WERI-Rb-1 (cell line): ENCODE results near the gene SPON2.

ENCODE experiments used
- DNase-seq: peaks from one replicate; pipeline ENCODE4 v3.0.0-alpha.2; 2020
- H3K27ac ChIP-seq: fragments of 250-450 bp; sonication (Bioruptor Pico); 2 replicates; pipeline ENCODE4 v1.5.1; 2020; ENCODE audit warnings: mild to moderate bottlenecking, moderate library complexity
- H3K27me3 ChIP-seq: fragments of 250-450 bp; sonication (Bioruptor Pico); 2 replicates; pipeline ENCODE4 v1.5.1; 2021; ENCODE audit warnings: mild to moderate bottlenecking, low read depth, moderate library complexity; ENCODE audit not compliant: insufficient read depth, severe bottlenecking
- H3K36me3 ChIP-seq: fragments of 250-450 bp; sonication (Bioruptor Pico); 2 replicates; pipeline ENCODE4 v1.5.1; 2020; ENCODE audit warnings: mild to moderate bottlenecking, moderate library complexity
- H3K4me3 ChIP-seq: 2 replicates; pipeline ENCODE4 v1.5.1; 2011; ENCODE audit warnings: low read depth, mild to moderate bottlenecking, control low read depth, low read length
- H3K9me3 ChIP-seq: fragments of 250-450 bp; sonication (Bioruptor Pico); 2 replicates; pipeline ENCODE4 v1.5.1; 2021; ENCODE audit warnings: mild to moderate bottlenecking, moderate library complexity; ENCODE audit not compliant: severe bottlenecking
- CTCF ChIP-seq: IDR thresholded peaks from 2 replicates; pipeline ENCODE4 v1.5.1; 2011; ENCODE audit warnings: low read depth, mild to moderate bottlenecking, control low read depth, inconsistent platforms, low read length

SPON2 gene

GRCh38 chr4:1137850-1138249 is 34.5 kb downstream of the SPON2 start:
- no peaks in the 10 kb centered on the region for H3K36me3 ChIP-seq
- no peak for TF ChIP-seq CTCF
- H3K4me3 ChIP-seq, result no peak overlapping the region
- no peaks in the 10 kb centered on the region for H3K27me3 ChIP-seq
- no peak for DNase-seq
- no peak overlapping the region for H3K27ac ChIP-seq
- peaks cover 15% of the 10 kb centered on the region for H3K9me3 ChIP-seq

GRCh38 chr4:1137063-1137776 is 35.2 kb downstream of the SPON2 start:
- Histone ChIP-seq H3K4me3 (no peak overlapping the region), H3K27me3 (no peaks in the 10 kb centered on the region), H3K27ac (no peak overlapping the region)

GRCh38 chr4:1136048-1136447 is 36.3 kb downstream of the SPON2 start:
- Histone ChIP-seq H3K9me3 (peaks cover 2% of the 10 kb centered on the region), H3K27ac (no peak overlapping the region), H3K4me3 (no peak overlapping the region), H3K36me3 (no peaks in the 10 kb centered on the region), H3K27me3 (no peaks in the 10 kb centered on the region)
- DNase-seq, result no peak
- TF ChIP-seq CTCF, result no peak

More at GRCh38 chr4:1137063-1137776, 35.2 kb downstream of the SPON2 start:
- no peak for TF ChIP-seq CTCF
- H3K36me3 ChIP-seq, result no peaks in the 10 kb centered on the region
- DNase-seq, result no peak
- H3K9me3 ChIP-seq, result peaks cover 12% of the 10 kb centered on the region

- no peak overlapping the region for H3K4me3 ChIP-seq
- no peak for DNase-seq
- TF ChIP-seq CTCF, result no peak
- no peaks in the 10 kb centered on the region for H3K36me3 ChIP-seq
- no peaks in the 10 kb centered on the region for H3K27me3 ChIP-seq
- H3K9me3 ChIP-seq, result no peaks in the 10 kb centered on the region
- no peak overlapping the region for H3K27ac ChIP-seq
Measured at GRCh38 chr4:1133033-1133432, 39.4 kb downstream of the SPON2 start.

GRCh38 chr4:1130316-1131186 is 41.8 kb downstream of the SPON2 start:
- H3K4me3 ChIP-seq, result no peak overlapping the region
- peak; percentile 77 for DNase-seq
- peak; percentile 97 for TF ChIP-seq CTCF
- H3K27ac ChIP-seq, result no peak overlapping the region
- H3K9me3 ChIP-seq, result peaks cover 2% of the 10 kb centered on the region
- no peaks in the 10 kb centered on the region for H3K36me3 ChIP-seq
- no peaks in the 10 kb centered on the region for H3K27me3 ChIP-seq
